HK-2 (cell line): ENCODE measurements around the gene STARD13.

Source experiments
- DNase-seq: peaks from one replicate; pipeline ENCODE4 v3.0.0-alpha.2; 2018; ENCODE audit not compliant: unreplicated experiment

STARD13 gene

GRCh38 chr13:33277946-33278345 lies 7.6 kb downstream of the STARD13 start:
- no peak for DNase-seq

- DNase-seq = no peak
Measured at GRCh38 chr13:33277037-33277740, 8.4 kb downstream of the STARD13 start.

GRCh38 chr13:33276570-33276969 lies 9.0 kb downstream of the STARD13 start:
- DNase-seq = no peak

GRCh38 chr13:33275916-33276315 lies 9.6 kb downstream of the STARD13 start:
- DNase-seq = no peak

- DNase-seq = no peak
Measured at GRCh38 chr13:33274264-33274663, 11.3 kb downstream of the STARD13 start.

DNA sequence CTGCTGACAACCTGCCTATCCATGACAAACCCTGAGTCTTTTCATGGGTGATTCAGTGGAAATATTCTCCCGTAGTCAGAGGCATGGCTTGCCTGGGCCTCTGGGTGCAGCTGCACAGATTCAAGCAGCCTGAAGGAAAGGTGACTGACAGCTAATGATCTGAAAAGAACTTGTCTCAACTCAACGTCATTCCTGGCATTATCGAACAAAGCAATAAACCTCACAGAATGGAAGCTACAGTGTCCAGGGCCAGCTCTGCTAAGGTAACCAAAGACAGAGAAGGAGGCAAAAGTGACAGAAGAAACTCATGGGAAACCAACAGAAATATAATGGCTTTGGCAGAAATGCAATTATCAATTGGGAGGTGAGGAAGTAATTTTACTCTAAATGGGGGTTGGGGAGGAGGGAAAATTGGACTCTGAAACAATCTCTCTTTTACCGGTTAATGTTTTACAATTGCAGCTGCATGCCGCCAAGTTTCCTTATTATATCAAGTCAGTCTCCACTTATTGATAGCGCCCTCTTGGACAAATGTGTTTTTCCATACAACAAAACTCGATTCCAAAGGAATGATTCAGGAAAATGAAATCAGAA lies 12.9 kb downstream of the STARD13 start:
- DNase-seq = no peak

GRCh38 chr13:33271759-33272158 lies 13.8 kb downstream of the STARD13 start:
- DNase-seq = no peak

DNA sequence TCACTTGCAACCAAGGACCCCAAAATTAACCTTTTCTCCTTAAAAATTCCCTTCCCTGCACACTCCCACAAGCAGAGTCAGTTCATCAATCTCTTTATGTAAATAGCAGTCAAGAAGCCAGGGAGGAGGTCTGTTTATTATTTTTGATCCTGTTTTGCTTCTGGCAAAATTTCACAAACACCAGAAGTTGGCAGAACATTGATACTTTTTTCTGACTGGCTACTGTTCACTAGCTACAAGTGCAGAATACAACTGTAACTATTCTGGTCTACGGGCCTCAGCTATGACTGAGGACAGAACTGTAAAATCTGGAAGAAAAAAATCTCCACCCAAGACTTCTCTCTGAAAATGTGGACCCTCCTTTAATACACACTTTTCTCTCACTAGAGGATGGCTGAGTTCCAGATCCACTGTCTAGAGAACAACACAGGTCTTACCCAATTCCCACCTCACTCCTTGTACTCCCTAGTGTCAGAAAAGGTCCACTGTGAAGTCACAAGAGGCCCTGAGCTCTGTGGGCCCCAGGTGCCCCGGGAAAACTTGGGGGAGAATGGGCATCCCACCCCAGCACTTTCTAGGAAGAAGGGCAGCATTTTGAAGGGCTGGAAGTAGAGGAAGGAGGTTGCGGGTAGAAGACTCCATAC lies 14.5 kb downstream of the STARD13 start:
- no peak for DNase-seq

DNA sequence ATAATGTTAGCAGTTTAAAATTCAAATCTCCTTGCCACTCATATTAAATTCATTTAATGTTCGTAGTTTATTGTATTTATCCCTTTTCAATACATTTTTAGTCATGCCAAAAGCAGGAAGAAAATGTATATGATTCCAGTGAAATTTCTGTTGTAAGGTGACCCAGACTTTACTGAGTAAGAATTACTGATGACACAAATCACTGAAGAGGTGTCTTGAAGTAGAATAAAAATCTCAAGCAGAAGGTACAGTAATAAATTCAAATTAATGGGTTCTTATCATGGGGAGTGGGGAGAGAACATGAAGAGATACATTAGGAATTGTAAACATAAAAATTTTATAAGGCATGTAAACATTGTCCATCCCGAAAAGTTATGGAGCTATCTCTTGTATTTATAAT lies 19.9 kb downstream of the STARD13 start:
- no peak for DNase-seq

- no peak for DNase-seq
Measured at GRCh38 chr13:33265133-33265532, 20.4 kb downstream of the STARD13 start.

DNA sequence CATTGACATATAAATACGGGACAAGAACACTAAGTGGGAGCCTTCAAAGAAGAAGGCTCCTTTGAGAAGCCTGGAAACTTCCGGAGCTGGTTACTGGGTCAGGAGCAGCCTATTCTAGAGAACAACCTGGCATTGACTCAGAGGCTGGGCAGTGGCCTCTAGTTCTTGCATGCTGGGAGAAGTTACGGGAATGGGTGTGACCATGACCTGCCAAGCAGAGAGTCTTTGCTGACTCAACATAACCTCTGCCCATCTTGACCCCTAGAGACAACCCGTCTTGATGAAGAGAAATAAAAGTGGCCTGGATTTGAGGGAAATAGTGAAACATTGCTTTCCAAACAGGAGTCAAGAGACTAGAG lies 21.0 kb downstream of the STARD13 start:
- DNase-seq = no peak

- no peak for DNase-seq
Measured at GRCh38 chr13:33263976-33264619, 21.5 kb downstream of the STARD13 start.

DNA sequence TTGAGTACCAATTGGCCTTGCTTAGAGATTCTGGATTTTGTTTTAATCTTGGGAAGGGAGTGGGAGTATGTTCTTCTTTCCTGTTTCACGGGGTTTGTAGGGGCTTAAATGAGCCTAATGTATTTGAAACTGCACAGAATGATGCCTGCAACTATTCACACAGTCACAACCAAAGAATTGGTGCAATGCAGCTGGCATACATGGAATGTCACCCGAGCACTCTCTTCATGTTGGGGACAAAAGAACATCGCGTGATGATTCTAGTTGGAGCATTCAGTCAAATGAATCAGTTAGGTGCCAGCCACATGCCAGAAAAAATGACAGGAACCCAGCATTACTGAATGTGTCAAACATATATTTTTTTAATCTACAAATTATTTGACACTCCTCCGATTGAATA lies 22.1 kb downstream of the STARD13 start:
- no peak for DNase-seq

DNA sequence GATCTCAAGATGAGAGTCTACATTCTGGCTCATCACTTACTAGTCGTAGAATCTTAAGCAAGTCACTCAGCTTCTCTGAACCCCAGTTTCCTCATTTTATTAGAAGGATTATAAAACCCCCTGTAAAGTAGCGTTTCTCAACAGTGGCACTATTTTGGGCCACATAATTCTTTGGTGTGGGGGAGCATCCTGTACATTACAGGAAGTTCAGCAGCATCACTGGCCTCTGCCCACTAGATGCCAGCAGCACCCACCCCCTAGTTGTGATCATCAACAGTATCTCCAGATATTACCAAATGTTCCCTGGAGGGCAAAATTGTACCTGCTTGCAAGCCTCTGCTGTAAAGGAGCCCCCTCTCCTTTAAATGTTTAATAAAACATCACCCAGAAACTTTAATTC lies 22.6 kb downstream of the STARD13 start:
- DNase-seq = no peak

GRCh38 chr13:33262594-33262993 lies 23.0 kb downstream of the STARD13 start:
- no peak for DNase-seq

GRCh38 chr13:33262062-33262487 lies 23.5 kb downstream of the STARD13 start:
- DNase-seq = peak; percentile 66

GRCh38 chr13:33261387-33262061 lies 24.0 kb downstream of the STARD13 start:
- DNase-seq = no peak

- DNase-seq = no peak
Measured at GRCh38 chr13:33260168-33261098, 25.1 kb downstream of the STARD13 start.

DNA sequence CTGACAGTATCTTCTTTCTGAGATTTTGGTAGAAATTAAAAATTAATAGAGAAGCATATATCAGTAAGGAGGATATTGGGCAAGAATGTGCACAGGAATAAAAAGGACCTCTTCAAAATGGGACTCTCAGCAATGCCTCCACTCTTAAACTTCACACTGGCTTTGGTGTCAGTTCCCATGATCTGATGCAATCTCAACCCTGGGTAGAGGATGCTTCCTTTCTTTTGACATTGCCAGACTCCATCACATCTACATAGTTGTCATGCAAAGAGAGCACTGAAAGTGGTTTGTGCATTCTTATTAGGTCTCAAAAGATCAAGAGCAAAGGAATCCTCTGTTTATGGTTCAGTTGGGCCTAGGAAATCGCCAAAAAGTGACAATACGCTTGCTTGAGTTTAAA lies 26.3 kb downstream of the STARD13 start:
- DNase-seq = no peak

GRCh38 chr13:33258808-33259193 lies 26.8 kb downstream of the STARD13 start:
- DNase-seq = no peak
